ENCODE data around the gene CDKN2B. TPM values are rescaled to one million over a fixed set of nuclear protein-coding genes. Genes with fewer than 3 reads are reported as not detected.
A peak's percentile ranks its signal among the peaks of the same experiment; 100 is the strongest.

The CDKN2B gene
- total and polyA plus RNA-seq, 9 donors, result 0.63 to 5.7 (median 1.7) TPM

DNA sequence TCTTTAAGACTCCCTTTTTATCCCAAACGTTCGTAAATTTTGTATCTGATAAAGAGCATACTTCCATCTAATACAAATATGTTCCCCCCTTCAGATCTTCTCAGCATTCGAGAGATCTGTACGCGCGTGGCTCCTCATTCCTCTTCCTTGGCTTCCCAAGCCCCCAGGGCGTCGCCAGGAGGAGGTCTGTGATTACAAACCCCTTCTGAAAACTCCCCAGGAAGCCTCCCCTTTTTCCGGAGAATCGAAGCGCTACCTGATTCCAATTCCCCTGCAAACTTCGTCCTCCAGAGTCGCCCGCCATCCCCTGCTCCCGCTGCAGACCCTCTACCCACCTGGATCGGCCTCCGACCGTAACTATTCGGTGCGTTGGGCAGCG is 34.8 kb downstream of the CDKN2B start:
- WGBS, 3 donors, result 3 to 5% (median 4%) methylated on average over 21 of the region's 21 CpGs
- no peaks in the 10 kb centered on the region for H3K36me3 ChIP-seq
- no peaks in the 10 kb centered on the region for H3K4me1 ChIP-seq (ENCODE audit: insufficient read depth)
- peak overlapping the region; percentile 19 for H3K4me3 ChIP-seq
- H3K9me3 ChIP-seq, result no peaks in the 10 kb centered on the region
- TF ChIP-seq, protein P1, sequence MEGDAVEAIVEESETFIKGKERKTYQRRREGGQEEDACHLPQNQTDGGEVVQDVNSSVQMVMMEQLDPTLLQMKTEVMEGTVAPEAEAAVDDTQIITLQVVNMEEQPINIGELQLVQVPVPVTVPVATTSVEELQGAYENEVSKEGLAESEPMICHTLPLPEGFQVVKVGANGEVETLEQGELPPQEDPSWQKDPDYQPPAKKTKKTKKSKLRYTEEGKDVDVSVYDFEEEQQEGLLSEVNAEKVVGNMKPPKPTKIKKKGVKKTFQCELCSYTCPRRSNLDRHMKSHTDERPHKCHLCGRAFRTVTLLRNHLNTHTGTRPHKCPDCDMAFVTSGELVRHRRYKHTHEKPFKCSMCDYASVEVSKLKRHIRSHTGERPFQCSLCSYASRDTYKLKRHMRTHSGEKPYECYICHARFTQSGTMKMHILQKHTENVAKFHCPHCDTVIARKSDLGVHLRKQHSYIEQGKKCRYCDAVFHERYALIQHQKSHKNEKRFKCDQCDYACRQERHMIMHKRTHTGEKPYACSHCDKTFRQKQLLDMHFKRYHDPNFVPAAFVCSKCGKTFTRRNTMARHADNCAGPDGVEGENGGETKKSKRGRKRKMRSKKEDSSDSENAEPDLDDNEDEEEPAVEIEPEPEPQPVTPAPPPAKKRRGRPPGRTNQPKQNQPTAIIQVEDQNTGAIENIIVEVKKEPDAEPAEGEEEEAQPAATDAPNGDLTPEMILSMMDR (IDR thresholded peaks at IDR 0.05), result no peak
- TF ChIP-seq POLR2A (IDR thresholded peaks at IDR 0.05) (no peak), EP300 (IDR thresholded peaks at IDR 0.05) (no peak)
- intact Hi-C loops (cut with DNase I), result no loop called here
- no peak for DNase-seq
- H3K27ac ChIP-seq, result no peak overlapping the region
- H3K27me3 ChIP-seq, result no peaks in the 10 kb centered on the region

DNA sequence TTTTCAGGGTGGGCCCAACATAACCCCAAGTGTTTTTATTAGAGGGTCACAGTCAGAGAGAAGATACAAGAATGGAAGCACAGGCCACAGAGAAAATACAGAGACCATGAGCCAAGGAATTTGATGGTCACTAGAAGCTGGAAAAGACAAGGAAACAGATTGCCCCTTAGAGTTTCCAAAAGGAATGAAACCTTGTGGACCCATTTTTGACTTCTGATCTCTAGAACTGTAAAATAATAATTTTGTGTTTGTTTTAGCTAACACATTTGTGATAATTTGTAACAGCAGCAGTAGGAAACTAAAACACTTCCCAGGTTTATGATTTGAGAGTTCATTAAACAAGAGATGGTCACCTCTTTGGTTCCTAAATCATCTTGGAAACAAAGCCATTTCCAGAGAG is 36.7 kb downstream of the CDKN2B start:
- H3K4me3 ChIP-seq, result no peak overlapping the region
- no peaks in the 10 kb centered on the region for H3K27me3 ChIP-seq
- intact Hi-C loops (cut with DNase I), result no loop called here
- H3K4me1 ChIP-seq (ENCODE audit: insufficient read depth), result no peaks in the 10 kb centered on the region
- no peaks in the 10 kb centered on the region for H3K9me3 ChIP-seq
- H3K27ac ChIP-seq, result no peak overlapping the region
- TF ChIP-seq POLR2A (IDR thresholded peaks at IDR 0.05), result no peak
- TF ChIP-seq, protein P1 (IDR thresholded peaks at IDR 0.05), result no peak
- DNase-seq, result no peak
- H3K36me3 ChIP-seq, result no peaks in the 10 kb centered on the region

DNA sequence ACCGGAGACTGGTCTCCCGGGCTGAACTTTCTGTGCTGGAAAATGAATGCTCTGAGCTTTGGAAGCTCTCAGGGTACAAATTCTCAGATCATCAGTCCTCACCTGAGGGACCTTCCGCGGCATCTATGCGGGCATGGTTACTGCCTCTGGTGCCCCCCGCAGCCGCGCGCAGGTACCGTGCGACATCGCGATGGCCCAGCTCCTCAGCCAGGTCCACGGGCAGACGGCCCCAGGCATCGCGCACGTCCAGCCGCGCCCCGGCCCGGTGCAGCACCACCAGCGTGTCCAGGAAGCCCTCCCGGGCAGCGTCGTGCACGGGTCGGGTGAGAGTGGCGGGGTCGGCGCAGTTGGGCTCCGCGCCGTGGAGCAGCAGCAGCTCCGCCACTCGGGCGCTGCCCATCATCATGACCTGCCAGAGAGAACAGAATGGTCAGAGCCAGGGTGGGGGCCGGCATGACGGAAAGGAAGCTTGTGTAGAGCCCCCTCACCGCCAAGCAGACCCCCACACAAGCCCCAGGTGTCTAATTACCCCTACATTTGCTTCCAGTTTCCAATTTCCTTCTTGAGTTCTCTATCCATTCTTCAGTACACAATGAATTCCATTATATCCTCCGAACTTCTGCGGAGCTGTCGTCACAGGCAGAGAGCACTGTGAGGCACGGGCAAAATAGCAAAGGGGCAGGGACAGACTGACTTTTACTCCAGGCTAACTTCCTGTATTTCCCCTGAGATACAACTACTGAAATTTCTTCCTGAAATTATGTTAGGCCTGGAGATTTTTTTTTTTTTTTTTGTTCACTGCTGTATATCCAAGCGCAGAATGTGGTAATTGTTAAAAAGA is 38.1 kb downstream of the CDKN2B start:
- TF ChIP-seq, protein P1 (IDR thresholded peaks at IDR 0.05), result no peak
- TF ChIP-seq EP300 (IDR thresholded peaks at IDR 0.05) (no peak), POLR2A (IDR thresholded peaks at IDR 0.05) (no peak)
- Histone ChIP-seq H3K27me3 (no peaks in the 10 kb centered on the region), H3K36me3 (no peaks in the 10 kb centered on the region), H3K4me1 (ENCODE audit: insufficient read depth) (no peaks in the 10 kb centered on the region), H3K4me3 (no peak overlapping the region), H3K27ac (no peak overlapping the region), H3K9me3 (no peaks in the 10 kb centered on the region)
- intact Hi-C loops (cut with DNase I), result no loop called here
- 6 to 13% (median 8%) methylated on average over 16 to 45 of the region's 45 CpGs for whole genome bisulfite sequencing, 3 donors
- DNase-seq, result no peak

DNA sequence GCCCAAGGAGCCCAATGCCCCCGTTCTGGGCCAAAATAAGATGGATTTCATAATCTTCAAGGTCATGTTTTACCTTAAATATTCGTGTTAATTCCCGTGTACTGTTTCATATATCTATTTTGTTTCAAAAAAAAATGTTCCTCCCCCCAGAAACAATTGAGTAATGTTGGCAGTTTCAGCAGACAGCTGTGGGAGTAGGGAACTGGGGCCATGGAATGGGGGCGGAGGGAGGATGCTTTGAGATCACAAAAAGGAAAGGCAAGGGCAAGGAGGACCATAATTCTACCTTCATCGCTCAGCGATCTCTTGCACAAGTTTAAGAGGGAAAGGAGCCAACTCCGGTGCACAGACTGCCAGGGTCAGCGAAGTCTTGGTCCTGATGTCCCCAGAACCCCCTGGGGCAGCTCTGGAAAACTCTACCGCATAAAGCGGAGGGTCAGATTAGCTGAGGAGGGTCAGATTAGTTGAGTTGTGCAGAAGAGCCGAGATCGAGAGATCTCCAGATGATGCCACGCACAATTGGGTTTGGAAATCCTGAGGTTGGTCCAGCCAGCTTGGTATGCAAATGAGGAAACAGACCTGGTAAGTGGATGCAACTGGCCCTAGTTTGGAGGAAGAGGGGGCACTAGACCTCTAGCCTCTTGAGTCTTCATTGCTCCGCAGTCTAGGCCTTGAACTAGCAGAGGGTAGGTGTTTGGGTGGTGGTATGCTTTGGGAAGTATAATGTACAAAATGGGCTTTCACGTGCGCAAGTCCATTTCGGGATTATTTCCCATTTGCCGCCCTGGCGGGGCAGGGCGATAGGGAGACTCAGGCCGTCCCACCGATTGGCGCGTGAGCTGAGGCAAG is 38.9 kb downstream of the CDKN2B start:
- Histone ChIP-seq H3K36me3 (no peaks in the 10 kb centered on the region), H3K4me3 (no peak overlapping the region), H3K27ac (no peak overlapping the region), H3K27me3 (no peaks in the 10 kb centered on the region), H3K4me1 (ENCODE audit: insufficient read depth) (no peaks in the 10 kb centered on the region), H3K9me3 (peaks cover 0 to 6% of the 10 kb centered on the region in 2 donors)
- DNase-seq, result no peak
- WGBS, 3 donors, result 15 to 23% (median 19%) methylated on average over 24 of the region's 24 CpGs
- intact Hi-C loops (cut with DNase I), result no loop called here
- TF ChIP-seq, protein P1 (IDR thresholded peaks at IDR 0.05), result no peak
- TF ChIP-seq POLR2A (IDR thresholded peaks at IDR 0.05) (no peak), EP300 (IDR thresholded peaks at IDR 0.05) (no peak)

Measured in ovary (tissue), 9 donors.